K562 (cell line): Measurements from ENCODE around the gene HAPSTR1. TPM values are rescaled to one million over a fixed set of nuclear protein-coding genes. Genes with fewer than 3 reads are reported as not detected.
A peak's percentile ranks its signal among the peaks of the same experiment; 100 is the strongest.

ENCODE experiments used
- GATAD2A ChIP-seq: fragments of 450-650 bp; IDR thresholded peaks from 2 replicates; pipeline ENCODE4 v1.6.1; 2017
- HNRNPUL1 ChIP-seq: fragments of 200-400 bp; formaldehyde crosslinking; IDR thresholded peaks from 2 replicates; pipeline ENCODE4 v1.6.1; 2017; ENCODE audit warnings: low read length
- MCM3 ChIP-seq: fragments of 450-650 bp; IDR thresholded peaks from 2 replicates; pipeline ENCODE4 v1.6.1; 2016
- MEF2D ChIP-seq: conservative IDR thresholded peaks from 2 replicates; pipeline ENCODE4 v1.6.1; 2016; ENCODE audit warnings: low read depth, missing genetic modification characterization, missing compliant biosample characterization
- MTA1 ChIP-seq: fragments of 450-650 bp; IDR thresholded peaks from 2 replicates; pipeline ENCODE4 v1.6.1; 2017; ENCODE audit warnings: borderline replicate concordance
- MYC ChIP-seq, 2 experiments: fragments of 250-450 bp in 1 of 2; sonication (Bioruptor Pico) in 1 of 2; IDR thresholded peaks; 2 replicates each; pipeline versions ENCODE4 v1.5.1 to v1.6.1; 2012 to 2021; ENCODE audit warnings: low read depth in 2 of 2, borderline replicate concordance in 1 of 2, improper control_type of control experiment in 1 of 2, low read length in 1 of 2, mild to moderate bottlenecking in 1 of 2, moderate library complexity in 1 of 2
- NEUROD1 ChIP-seq: fragments of 150-350 bp; IDR thresholded peaks from 2 replicates; pipeline ENCODE4 v1.6.1; 2014; ENCODE audit warnings: borderline replicate concordance, low read length, low read depth; ENCODE audit not compliant: partially characterized antibody
- NFIC ChIP-seq: fragments of 450-650 bp; IDR thresholded peaks from 2 replicates; pipeline ENCODE4 v1.6.1; 2017; ENCODE audit warnings: mild to moderate bottlenecking, inconsistent platforms
- PHB ChIP-seq: fragments of 250-450 bp; sonication (Bioruptor Pico); IDR thresholded peaks from 2 replicates; pipeline ENCODE4 v1.5.0; 2021
- POU5F1 ChIP-seq: fragments of 150-350 bp; IDR thresholded peaks from 2 replicates; pipeline ENCODE4 v1.6.1; 2014; ENCODE audit warnings: borderline replicate concordance, low read length, low read depth, mild to moderate bottlenecking; ENCODE audit not compliant: partially characterized antibody
- TARDBP ChIP-seq: fragments of 450-650 bp; IDR thresholded peaks from 2 replicates; pipeline ENCODE4 v1.6.1; 2016
- TGIF2 ChIP-seq: sonication (generic); formaldehyde crosslinking; IDR thresholded peaks from 2 replicates; pipeline ENCODE4 v1.8.1; 2022; ENCODE audit warnings: mild to moderate bottlenecking, missing genetic modification reagents, moderate library complexity
- ZBTB7A ChIP-seq: IDR thresholded peaks from 2 replicates; pipeline ENCODE4 v1.6.1; 2011; ENCODE audit warnings: low read depth, mild to moderate bottlenecking, low read length, moderate library complexity, borderline replicate concordance; ENCODE audit not compliant: control insufficient read depth
- ZEB2 ChIP-seq: fragments of 450-650 bp; IDR thresholded peaks from 2 replicates; pipeline ENCODE4 v1.6.1; 2016
- ZNF23 ChIP-seq: fragments of 250-450 bp; sonication (Bioruptor Pico); IDR thresholded peaks from 2 replicates; pipeline ENCODE4 v1.4.0; 2020; ENCODE audit warnings: mild to moderate bottlenecking
- ZNF311 ChIP-seq: fragments of 250-450 bp; sonication (Bioruptor Pico); IDR thresholded peaks from 2 replicates; pipeline ENCODE4 v1.4.0; 2020; ENCODE audit warnings: mild to moderate bottlenecking, moderate library complexity
- ZNF785 ChIP-seq: fragments of 250-450 bp; sonication (Bioruptor Pico); IDR thresholded peaks from 2 replicates; pipeline ENCODE4 v1.4.0; 2020; ENCODE audit warnings: mild to moderate bottlenecking
- polyA plus RNA-seq, 8 experiments: library from polyadenylated mRNA; depleted of rRNA in 4 of 8; stranded (reverse) in 5 of 8; unstranded in 3 of 8; fragments of >200 nt; fragmentation: Nextera tagmentation in 2 of 8; fragmentation: Illumina TruSeq in 1 of 8; extraction: Ambion mirVana in 2 of 8; extraction: Trizol in 1 of 8; gene quantifications; 2 replicates each; pipeline versions ENCODE4 v1.2.1 to v1.2.3, GENCODE V29; 2011 to 2014; ENCODE audit warnings: inconsistent platforms in 1 of 8, missing spikeins in 1 of 8
- total RNA-seq, 7 experiments: library from RNA; depleted of rRNA in 6 of 7; stranded (reverse); fragments of >200 nt in 6 of 7; fragmentation: Illumina TruSeq in 2 of 7; extraction: Trizol in 2 of 7; gene quantifications; 2 replicates each; pipeline versions ENCODE4 v1.2.1 to v1.2.3, GENCODE V29; 2011 to 2021; ENCODE audit warnings: low replicate concordance in 1 of 7
- TF ChIP-seq, protein P1 (sequence below): fragments of 250-450 bp; sonication (Bioruptor Pico); IDR thresholded peaks from 2 replicates; pipeline ENCODE4 v1.8.0; 2022; ENCODE audit warnings: inconsistent platforms
- TF ChIP-seq, protein P2 (sequence below), 2 experiments: IDR thresholded peaks; 2 replicates each; pipeline ENCODE4 v1.6.1; 2012; ENCODE audit warnings: improper control_type of control experiment in 2 of 2, low read depth in 2 of 2, low read length in 2 of 2, borderline replicate concordance in 1 of 2
- TF ChIP-seq, protein P3 (sequence below): sonication (generic); formaldehyde crosslinking; IDR thresholded peaks from 2 replicates; pipeline ENCODE4 v1.9.0; 2022; ENCODE audit warnings: mild to moderate bottlenecking, missing genetic modification reagents
- TF ChIP-seq, protein P4 (sequence below): sonication (generic); formaldehyde crosslinking; IDR thresholded peaks from 2 replicates; pipeline ENCODE4 v1.8.0; 2023; ENCODE audit warnings: mild to moderate bottlenecking, missing genetic modification reagents

The HAPSTR1 gene
- total and polyA plus RNA-seq, 9 of the 15 experiments (the other 6 are each of a cell fraction or from before 2014, with no cell fraction given): 10.8 to 67.9 (median 36.5) TPM

DNA sequence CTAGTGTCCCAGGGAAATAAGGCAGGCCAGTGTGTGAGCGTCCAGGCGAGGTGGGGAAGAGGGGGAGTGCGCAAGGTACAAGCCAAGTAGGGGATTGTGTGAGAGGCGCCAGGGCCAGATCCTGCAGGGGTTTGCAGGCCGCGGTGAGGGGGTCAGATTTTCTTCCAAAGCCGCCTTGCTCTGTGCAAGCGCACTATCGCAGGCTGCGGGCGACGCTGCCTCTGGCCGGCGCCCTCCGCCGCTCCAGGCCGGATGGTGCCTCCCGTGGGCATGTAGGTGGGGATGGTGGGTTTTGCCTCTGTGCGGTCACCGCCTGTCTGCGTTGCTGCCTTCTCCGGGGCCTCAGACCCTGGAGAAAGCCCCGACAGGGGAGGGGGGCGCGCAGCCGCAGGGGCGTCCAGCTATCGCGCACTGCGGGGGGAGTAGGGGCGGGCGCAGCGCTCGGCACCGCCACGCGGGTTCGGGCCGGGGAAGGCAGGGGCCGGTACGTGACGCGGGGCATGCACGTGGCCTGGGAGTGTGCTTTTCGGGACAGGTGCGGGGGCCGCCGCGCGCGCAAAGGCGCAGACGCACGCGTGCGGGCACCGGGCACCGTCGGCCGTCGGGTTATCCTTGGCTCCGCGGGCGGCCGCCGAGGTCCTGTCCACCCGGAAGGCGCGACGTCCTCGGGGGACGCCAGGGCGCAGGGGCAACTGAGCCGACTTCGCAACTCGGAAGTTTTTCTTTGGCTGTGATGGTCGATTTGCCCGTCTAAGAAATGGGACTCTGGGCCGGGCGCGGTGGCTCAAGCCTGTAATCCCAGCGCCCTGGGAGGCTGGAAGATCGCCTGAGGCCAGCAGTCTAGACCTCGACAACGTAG is 1.1 kb upstream of the HAPSTR1 start (continued):
- TF ChIP-seq ZNF23 (CRISPR knock-in tag) (no peak), MCM3 (no peak), MTA1 (no peak), POU5F1 (no peak), ZEB2 (no peak), TGIF2 (CRISPR knock-in tag) (peak; percentile 53; the same call in 1 of the 2 replicates), ZNF785 (CRISPR knock-in tag) (no peak), NEUROD1 (no peak), GATAD2A (peak; percentile 48; the same call in 1 of the 2 replicates), MYC (IDR thresholded peaks at IDR 0.05; ENCODE audit: low read depth, low read length) (peak; percentile 62; the same call in 1 of the 2 replicates), MYC (CRISPR knock-in tag; IDR thresholded peaks at IDR 0.05; ENCODE audit: borderline replicate concordance, low read depth) (no peak), MEF2D (tag) (no peak), HNRNPUL1 (no peak), NFIC (no peak), ZBTB7A (peak; percentile 61; the same call in 1 of the 2 replicates), TARDBP (no peak), PHB (CRISPR knock-in tag) (0 out of 2 replicates have a peak, but pooled peaks have one; percentile 6), ZNF311 (CRISPR knock-in tag) (no peak)
- TF ChIP-seq, protein P1, sequence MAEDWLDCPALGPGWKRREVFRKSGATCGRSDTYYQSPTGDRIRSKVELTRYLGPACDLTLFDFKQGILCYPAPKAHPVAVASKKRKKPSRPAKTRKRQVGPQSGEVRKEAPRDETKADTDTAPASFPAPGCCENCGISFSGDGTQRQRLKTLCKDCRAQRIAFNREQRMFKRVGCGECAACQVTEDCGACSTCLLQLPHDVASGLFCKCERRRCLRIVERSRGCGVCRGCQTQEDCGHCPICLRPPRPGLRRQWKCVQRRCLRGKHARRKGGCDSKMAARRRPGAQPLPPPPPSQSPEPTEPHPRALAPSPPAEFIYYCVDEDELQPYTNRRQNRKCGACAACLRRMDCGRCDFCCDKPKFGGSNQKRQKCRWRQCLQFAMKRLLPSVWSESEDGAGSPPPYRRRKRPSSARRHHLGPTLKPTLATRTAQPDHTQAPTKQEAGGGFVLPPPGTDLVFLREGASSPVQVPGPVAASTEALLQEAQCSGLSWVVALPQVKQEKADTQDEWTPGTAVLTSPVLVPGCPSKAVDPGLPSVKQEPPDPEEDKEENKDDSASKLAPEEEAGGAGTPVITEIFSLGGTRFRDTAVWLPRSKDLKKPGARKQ (CRISPR knock-in tag): 0 out of 2 replicates have a peak, but pooled peaks have one; percentile 41
- TF ChIP-seq, protein P2, sequence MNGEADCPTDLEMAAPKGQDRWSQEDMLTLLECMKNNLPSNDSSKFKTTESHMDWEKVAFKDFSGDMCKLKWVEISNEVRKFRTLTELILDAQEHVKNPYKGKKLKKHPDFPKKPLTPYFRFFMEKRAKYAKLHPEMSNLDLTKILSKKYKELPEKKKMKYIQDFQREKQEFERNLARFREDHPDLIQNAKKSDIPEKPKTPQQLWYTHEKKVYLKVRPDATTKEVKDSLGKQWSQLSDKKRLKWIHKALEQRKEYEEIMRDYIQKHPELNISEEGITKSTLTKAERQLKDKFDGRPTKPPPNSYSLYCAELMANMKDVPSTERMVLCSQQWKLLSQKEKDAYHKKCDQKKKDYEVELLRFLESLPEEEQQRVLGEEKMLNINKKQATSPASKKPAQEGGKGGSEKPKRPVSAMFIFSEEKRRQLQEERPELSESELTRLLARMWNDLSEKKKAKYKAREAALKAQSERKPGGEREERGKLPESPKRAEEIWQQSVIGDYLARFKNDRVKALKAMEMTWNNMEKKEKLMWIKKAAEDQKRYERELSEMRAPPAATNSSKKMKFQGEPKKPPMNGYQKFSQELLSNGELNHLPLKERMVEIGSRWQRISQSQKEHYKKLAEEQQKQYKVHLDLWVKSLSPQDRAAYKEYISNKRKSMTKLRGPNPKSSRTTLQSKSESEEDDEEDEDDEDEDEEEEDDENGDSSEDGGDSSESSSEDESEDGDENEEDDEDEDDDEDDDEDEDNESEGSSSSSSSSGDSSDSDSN (IDR thresholded peaks at IDR 0.05; ENCODE audit: borderline replicate concordance in 1 of 2, low read depth in 2 of 2, low read length in 2 of 2): no peak
- TF ChIP-seq, protein P3, sequence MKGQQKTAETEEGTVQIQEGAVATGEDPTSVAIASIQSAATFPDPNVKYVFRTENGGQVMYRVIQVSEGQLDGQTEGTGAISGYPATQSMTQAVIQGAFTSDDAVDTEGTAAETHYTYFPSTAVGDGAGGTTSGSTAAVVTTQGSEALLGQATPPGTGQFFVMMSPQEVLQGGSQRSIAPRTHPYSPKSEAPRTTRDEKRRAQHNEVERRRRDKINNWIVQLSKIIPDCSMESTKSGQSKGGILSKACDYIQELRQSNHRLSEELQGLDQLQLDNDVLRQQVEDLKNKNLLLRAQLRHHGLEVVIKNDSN: peak; percentile 21; the same call in 1 of the 2 replicates
- TF ChIP-seq, protein P4, sequence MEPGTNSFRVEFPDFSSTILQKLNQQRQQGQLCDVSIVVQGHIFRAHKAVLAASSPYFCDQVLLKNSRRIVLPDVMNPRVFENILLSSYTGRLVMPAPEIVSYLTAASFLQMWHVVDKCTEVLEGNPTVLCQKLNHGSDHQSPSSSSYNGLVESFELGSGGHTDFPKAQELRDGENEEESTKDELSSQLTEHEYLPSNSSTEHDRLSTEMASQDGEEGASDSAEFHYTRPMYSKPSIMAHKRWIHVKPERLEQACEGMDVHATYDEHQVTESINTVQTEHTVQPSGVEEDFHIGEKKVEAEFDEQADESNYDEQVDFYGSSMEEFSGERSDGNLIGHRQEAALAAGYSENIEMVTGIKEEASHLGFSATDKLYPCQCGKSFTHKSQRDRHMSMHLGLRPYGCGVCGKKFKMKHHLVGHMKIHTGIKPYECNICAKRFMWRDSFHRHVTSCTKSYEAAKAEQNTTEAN (CRISPR knock-in tag): no peak
